WERI-Rb-1 (cell line): ENCODE results near the gene ARHGEF3.

ENCODE experiments used
- DNase-seq: peaks from one replicate; pipeline ENCODE4 v3.0.0-alpha.2; 2020
- H3K27ac ChIP-seq: fragments of 250-450 bp; sonication (Bioruptor Pico); 2 replicates; pipeline ENCODE4 v1.5.1; 2020; ENCODE audit warnings: mild to moderate bottlenecking, moderate library complexity
- H3K27me3 ChIP-seq: fragments of 250-450 bp; sonication (Bioruptor Pico); 2 replicates; pipeline ENCODE4 v1.5.1; 2021; ENCODE audit warnings: mild to moderate bottlenecking, low read depth, moderate library complexity; ENCODE audit not compliant: insufficient read depth, severe bottlenecking
- H3K36me3 ChIP-seq: fragments of 250-450 bp; sonication (Bioruptor Pico); 2 replicates; pipeline ENCODE4 v1.5.1; 2020; ENCODE audit warnings: mild to moderate bottlenecking, moderate library complexity
- H3K4me3 ChIP-seq: 2 replicates; pipeline ENCODE4 v1.5.1; 2011; ENCODE audit warnings: low read depth, mild to moderate bottlenecking, control low read depth, low read length
- H3K9me3 ChIP-seq: fragments of 250-450 bp; sonication (Bioruptor Pico); 2 replicates; pipeline ENCODE4 v1.5.1; 2021; ENCODE audit warnings: mild to moderate bottlenecking, moderate library complexity; ENCODE audit not compliant: severe bottlenecking
- TF ChIP-seq, protein P1 (sequence below): IDR thresholded peaks from 2 replicates; pipeline ENCODE4 v1.5.1; 2011; ENCODE audit warnings: low read depth, mild to moderate bottlenecking, control low read depth, inconsistent platforms, low read length

ARHGEF3 gene

DNA sequence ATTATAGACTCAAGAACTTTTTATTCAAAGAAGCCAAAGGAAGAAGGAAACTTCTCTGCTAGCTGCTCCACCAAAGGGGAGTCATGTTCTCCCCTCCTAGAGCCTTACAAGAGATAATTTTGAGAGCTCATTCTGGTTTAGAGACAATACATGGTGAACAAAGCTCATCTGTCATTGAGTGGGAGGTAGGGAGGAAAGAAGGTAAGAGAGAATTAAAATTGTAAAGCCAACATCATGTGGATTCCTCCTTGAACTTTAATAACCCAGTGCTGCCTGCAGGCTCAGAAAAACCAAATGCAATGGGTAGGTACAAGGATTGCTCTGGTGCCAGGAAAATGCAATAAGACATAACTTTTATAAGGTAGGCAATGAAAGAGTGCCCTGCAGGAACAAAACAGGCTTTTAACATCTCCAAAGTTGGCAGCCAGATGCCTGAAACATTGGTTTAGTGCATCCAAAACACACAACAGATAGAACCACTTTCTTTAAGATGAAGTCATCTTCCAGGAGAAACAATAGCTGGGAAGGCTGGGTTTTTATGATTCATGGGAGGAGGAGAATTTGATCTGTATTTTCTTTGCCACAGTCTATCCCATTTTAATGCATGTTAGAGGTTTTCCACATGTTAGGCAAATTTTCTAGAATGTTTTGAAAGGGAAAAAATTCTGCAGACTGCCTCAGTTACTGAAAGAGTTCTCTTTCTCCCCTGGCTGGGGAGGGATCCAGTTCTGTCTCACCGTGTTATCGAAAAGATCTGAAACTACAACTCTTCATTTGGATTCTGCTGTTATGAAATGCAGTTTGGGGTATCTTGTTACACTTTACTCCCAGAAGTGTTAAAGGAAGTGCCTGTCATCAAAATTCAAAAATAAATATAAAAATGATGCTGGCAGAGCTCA, 11.3 kb upstream of the ARHGEF3 start:
- TF ChIP-seq, protein P1, sequence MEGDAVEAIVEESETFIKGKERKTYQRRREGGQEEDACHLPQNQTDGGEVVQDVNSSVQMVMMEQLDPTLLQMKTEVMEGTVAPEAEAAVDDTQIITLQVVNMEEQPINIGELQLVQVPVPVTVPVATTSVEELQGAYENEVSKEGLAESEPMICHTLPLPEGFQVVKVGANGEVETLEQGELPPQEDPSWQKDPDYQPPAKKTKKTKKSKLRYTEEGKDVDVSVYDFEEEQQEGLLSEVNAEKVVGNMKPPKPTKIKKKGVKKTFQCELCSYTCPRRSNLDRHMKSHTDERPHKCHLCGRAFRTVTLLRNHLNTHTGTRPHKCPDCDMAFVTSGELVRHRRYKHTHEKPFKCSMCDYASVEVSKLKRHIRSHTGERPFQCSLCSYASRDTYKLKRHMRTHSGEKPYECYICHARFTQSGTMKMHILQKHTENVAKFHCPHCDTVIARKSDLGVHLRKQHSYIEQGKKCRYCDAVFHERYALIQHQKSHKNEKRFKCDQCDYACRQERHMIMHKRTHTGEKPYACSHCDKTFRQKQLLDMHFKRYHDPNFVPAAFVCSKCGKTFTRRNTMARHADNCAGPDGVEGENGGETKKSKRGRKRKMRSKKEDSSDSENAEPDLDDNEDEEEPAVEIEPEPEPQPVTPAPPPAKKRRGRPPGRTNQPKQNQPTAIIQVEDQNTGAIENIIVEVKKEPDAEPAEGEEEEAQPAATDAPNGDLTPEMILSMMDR: no peak
- DNase-seq: no peak
- Histone ChIP-seq H3K36me3 (no peaks in the 10 kb centered on the region), H3K27me3 (no peaks in the 10 kb centered on the region), H3K9me3 (no peaks in the 10 kb centered on the region), H3K27ac (no peak overlapping the region), H3K4me3 (no peak overlapping the region)

DNA sequence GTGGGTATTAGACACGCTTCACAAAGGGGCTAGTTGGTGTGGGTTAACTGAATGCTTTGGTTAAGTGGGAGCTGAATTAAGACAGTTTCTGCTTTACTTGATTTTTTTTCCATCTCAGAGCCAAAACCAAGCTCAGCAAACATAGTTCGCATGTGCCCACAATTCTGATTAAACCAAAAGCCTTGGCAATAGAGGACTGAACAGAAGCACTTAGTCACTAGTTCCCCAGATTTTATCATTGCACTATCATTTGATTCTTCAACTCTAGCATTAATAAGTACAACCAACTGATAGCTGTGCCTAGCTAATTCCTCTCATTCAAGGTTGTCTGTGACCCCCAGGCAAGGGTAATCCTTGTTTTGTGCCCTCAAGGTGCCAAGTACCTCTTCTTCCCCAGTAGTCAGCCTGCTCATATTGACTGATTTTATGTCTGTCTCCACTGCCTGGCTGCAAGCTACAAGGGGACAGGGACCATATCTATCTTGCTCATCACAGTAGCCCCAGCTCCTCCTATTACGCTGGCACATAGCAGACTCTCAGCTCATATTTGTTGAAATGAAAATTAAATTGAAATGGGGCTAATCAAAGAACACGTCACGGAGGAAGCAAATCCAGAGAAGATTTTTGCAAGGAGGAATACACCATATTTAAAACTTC, 9.9 kb upstream of the ARHGEF3 start:
- no peak overlapping the region for H3K4me3 ChIP-seq
- no peaks in the 10 kb centered on the region for H3K27me3 ChIP-seq
- no peaks in the 10 kb centered on the region for H3K9me3 ChIP-seq
- H3K27ac ChIP-seq: no peak overlapping the region
- TF ChIP-seq, protein P1: no peak
- no peaks in the 10 kb centered on the region for H3K36me3 ChIP-seq
- no peak for DNase-seq

DNA sequence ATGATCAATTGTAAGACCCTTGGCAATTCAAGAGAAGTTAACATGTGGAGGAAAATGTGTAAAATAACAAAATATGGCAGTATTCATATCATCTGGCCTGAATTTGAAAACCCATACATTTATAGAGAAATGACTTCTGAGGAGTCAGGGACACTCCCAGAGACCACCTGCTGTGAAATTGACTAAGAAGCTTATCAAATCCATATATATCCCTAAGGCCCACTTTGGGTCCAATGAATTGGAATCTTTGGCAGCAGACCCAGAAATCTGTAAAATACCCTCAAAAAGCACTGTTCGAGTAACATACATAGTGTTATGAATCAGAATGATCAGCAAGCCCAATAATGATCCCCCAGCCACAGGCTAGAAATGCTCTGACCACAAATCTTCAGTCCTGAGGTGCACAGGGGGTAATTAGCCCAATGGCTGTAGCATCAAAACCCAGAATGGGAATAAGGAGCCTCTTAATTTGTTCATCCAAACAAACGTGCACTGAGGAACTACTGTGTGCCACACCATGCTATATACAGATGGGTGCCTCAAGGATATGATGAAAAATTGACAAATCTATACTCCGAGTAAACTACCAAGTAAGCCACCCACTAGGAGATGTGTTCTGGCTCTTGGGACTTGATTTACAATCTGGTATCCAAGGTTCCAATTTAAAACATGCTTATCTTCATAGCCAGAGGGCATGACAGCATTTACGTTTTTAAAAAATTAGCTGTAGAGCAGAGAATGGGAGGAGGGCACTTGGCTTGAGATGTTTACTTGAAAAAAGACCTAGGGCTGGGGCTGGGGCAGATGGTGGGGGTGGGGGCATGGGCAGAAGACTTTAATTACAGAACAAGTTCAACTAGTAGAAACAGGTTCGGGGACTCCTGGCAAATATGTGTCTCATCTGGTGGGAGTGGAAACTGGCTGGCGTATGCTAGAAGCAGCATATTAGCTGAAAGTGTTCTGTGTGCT, 9.1 kb upstream of the ARHGEF3 start:
- H3K27me3 ChIP-seq: no peaks in the 10 kb centered on the region
- no peaks in the 10 kb centered on the region for H3K36me3 ChIP-seq
- H3K27ac ChIP-seq: no peak overlapping the region
- no peak overlapping the region for H3K4me3 ChIP-seq
- TF ChIP-seq, protein P1: no peak
- no peak for DNase-seq
- no peaks in the 10 kb centered on the region for H3K9me3 ChIP-seq

DNA sequence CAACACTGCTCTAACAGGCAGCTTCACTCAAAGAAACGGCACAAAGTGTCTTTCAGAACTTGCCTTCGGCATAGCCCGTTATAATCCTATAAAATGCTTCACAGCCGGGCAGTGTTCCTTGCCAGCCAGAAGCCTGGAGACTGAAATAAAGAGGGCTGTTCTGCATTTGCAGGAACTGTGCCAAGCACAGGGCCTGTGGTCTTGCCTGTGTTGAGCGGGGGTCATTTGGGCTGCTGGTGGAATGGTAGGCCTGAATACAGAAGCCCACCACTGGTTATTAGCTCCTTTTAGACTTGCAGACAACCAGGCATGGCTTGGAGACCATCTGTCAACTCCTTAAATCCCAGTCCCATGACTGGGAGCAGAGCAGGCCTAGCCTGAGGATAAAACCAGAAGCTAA, 4.7 kb upstream of the ARHGEF3 start:
- Histone ChIP-seq H3K27me3 (no peaks in the 10 kb centered on the region), H3K36me3 (no peaks in the 10 kb centered on the region), H3K4me3 (no peak overlapping the region), H3K27ac (peak overlapping the region; percentile 89), H3K9me3 (no peaks in the 10 kb centered on the region)
- TF ChIP-seq, protein P1: no peak
- DNase-seq: peak; percentile 76

DNA sequence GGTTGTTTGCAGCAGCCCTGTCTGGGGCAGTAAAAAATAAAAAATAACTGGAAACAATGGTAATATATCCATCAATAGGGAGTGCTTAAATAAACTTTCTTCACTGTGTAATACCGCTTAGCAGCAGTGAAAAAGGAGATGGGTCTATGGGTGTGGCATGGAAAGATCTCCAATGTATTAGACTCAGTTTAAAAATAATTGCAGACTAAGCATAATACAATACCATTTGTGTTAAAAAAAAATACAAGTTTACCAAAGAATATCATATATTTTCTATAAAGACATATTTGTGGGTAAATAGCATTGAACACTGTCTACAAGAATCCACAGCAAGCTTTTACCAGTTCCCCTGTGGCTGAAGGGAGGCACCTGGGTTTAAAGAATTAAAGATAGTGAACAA, 1.0 kb upstream of the ARHGEF3 start:
- Histone ChIP-seq H3K27me3 (no peaks in the 10 kb centered on the region), H3K4me3 (no peak overlapping the region), H3K36me3 (no peaks in the 10 kb centered on the region), H3K9me3 (no peaks in the 10 kb centered on the region), H3K27ac (no peak overlapping the region)
- TF ChIP-seq, protein P1: no peak
- DNase-seq: no peak
